Stimulated activated naive CD4-positive, alpha-beta T cell (primary cell): ENCODE data around the gene CACNG3.

Experiments
- DNase-seq, 6 experiments: peaks; one replicate each; lab custom pipeline; 2025; lab: John Stamatoyannopoulos, UW

The CACNG3 gene

DNA sequence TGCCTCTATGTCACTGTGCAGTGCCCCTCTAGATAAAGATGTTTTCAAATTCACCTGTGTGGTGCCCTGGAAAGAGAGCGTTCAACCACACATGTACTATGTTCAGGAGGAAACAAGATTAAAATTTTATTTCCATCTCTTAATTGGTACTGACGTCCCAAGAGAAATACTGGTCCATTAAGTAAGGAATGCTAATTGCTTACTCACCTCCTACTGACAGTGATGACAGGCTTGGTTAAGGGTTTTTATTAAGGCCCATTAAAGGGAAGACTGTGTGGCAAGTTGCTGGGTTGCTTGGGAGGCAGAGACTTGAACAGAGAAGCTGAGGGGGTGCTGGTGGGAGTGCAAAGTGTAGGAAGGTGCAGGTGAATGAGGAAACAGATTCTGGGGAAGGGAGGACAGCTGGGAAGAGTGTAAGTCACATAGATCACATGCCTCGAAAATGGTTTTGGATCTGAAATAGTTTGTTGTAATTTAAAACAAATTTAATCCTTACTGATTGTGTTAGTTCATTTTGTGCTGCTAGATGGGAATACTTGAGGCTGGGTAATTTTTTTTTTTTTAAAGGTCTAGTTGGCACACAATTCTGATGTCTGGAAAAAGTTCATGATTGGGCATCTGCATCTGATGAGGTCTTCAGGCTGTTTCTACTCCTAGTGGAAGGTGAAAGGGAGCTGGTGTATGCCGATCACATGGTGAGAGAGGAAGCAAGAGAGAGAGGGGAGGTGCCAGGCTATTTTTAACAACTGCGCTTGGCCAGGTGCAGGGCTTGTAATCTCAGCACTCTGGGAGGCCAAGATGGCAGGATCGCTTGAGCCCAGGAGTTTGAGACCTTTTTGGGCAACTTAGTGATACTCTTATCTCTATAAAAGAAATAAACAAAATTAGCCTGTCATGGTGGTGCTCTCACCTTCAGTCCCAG lies 140.5 kb downstream of the CACNG3 start:
- DNase-seq = no peak

DNA sequence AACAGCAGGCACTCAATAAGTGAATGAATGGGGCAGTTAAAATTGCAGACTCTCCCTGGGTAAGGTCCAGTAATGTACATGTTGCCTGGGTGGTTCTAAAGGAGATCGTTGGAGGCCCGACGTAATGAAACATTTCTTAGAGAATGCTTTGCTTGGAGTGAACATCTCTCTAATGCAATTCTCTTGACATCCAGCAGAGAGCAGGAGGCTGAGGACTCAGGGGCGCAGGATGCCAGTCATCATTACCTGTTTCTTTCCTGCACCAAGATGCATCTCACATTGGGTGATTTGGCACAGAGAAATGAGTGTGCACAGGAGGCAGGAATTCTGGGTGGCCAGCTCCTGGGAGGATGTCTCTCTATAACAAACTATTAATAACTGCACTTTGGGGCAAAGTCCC lies 152.9 kb downstream of the CACNG3 start:
- DNase-seq = no peak
